ENCODE results near the gene PPIL1. TPM values are rescaled to one million over a fixed set of nuclear protein-coding genes. Genes with fewer than 3 reads are reported as not detected.

PPIL1 gene
- total RNA-seq, 4 donors from 2014 or later = 6.0 to 14.0 (median 6.4) TPM

GRCh38 chr6:36916126-36916525 lies 41.5 kb upstream of the PPIL1 start:
- no peak for TF ChIP-seq POLR2A (IDR thresholded peaks at IDR 0.05)
- TF ChIP-seq, protein P1, sequence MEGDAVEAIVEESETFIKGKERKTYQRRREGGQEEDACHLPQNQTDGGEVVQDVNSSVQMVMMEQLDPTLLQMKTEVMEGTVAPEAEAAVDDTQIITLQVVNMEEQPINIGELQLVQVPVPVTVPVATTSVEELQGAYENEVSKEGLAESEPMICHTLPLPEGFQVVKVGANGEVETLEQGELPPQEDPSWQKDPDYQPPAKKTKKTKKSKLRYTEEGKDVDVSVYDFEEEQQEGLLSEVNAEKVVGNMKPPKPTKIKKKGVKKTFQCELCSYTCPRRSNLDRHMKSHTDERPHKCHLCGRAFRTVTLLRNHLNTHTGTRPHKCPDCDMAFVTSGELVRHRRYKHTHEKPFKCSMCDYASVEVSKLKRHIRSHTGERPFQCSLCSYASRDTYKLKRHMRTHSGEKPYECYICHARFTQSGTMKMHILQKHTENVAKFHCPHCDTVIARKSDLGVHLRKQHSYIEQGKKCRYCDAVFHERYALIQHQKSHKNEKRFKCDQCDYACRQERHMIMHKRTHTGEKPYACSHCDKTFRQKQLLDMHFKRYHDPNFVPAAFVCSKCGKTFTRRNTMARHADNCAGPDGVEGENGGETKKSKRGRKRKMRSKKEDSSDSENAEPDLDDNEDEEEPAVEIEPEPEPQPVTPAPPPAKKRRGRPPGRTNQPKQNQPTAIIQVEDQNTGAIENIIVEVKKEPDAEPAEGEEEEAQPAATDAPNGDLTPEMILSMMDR (IDR thresholded peaks at IDR 0.05) = no peak
- Histone ChIP-seq H3K4me1 (peaks cover 0 to 15% (median 0%) of the 10 kb centered on the region in 4 donors), H3K27ac (no peak overlapping the region)

DNA sequence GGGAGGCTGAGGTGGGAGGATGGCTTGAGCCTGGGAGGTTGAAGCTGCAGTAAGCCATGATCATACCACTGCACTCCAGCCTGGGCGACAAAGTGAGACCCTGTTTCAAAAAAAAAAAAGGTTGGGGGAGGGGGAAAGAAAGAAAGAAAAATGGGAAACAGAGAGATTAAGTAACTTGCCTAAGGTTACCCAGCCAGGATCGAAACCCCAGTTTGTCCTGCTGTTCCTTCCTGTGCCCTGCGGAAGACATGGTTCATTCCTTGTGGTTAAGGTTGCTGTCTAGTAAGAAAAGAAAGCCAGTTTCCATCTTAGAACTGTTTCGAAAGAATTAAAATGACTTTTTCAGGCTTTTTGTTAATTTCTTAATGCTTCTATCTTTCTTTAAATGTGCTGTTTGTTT lies 41.0 kb upstream of the PPIL1 start:
- Histone ChIP-seq H3K4me3 (no peak overlapping the region), H3K27me3 (no peaks in the 10 kb centered on the region), H3K9me3 (no peaks in the 10 kb centered on the region), H3K27ac (no peak overlapping the region), H3K36me3 (peaks cover 0 to 64% (median 0%) of the 10 kb centered on the region in 3 donors), H3K4me1 (peaks cover 0 to 15% (median 0%) of the 10 kb centered on the region in 4 donors)
- no peak for TF ChIP-seq POLR2A (IDR thresholded peaks at IDR 0.05)
- TF ChIP-seq, protein P1 (IDR thresholded peaks at IDR 0.05) = no peak
- no peak for DNase-seq

More at GRCh38 chr6:36916126-36916525, 41.5 kb upstream of the PPIL1 start:
- no peak for DNase-seq
- no peak overlapping the region for H3K4me3 ChIP-seq
- H3K27me3 ChIP-seq = no peaks in the 10 kb centered on the region
- no peaks in the 10 kb centered on the region for H3K9me3 ChIP-seq
- peaks cover 0 to 69% (median 0%) of the 10 kb centered on the region in 3 donors for H3K36me3 ChIP-seq

DNA sequence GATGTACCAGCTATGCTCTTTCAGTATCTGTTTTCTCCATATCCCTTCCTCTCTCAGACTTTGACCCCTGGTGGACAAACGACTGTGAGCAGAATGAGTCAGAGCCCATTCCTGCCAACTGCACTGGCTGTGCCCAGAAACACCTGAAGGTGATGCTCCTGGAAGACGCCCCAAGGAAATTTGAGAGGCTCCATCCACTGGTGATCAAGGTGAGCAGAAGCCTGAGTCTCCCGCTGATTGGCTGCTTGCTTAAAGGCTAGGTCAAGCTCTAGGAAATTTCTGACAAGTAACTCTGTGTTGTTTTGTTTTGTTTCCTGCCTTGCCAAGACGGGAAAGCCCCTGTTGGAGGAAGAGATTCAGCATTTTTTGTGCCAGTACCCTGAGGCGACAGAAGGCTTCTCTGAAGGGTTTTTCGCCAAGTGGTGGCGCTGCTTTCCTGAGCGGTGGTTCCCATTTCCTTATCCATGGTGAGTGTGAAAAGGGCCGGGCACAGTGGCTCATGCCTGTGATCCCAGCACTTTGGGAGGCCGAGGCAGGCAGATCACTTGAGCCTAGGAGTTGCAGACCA lies 39.7 kb upstream of the PPIL1 start:
- Histone ChIP-seq H3K4me3 (no peak overlapping the region), H3K27ac (peak overlapping the region in 2 of 4 donors; percentile 55 to 63), H3K9me3 (no peaks in the 10 kb centered on the region), H3K36me3 (peaks cover 0 to 59% (median 0%) of the 10 kb centered on the region in 3 donors), H3K4me1 (peaks cover 0 to 15% (median 0%) of the 10 kb centered on the region in 4 donors), H3K27me3 (no peaks in the 10 kb centered on the region)
- TF ChIP-seq, protein P1 (IDR thresholded peaks at IDR 0.05) = peak in 4 of 6 experiments; percentile 2 to 37 (median 36)
- TF ChIP-seq POLR2A (IDR thresholded peaks at IDR 0.05) = no peak
- peak in 2 of 3 donors; percentile 69 to 88 for DNase-seq

GRCh38 chr6:36913082-36913481 lies 38.5 kb upstream of the PPIL1 start:
- Histone ChIP-seq H3K4me3 (no peak overlapping the region), H3K36me3 (peaks cover 0 to 48% (median 0%) of the 10 kb centered on the region in 3 donors), H3K27ac (peak overlapping the region; percentile 6 to 63 (median 40)), H3K4me1 (peaks cover 0 to 15% (median 0%) of the 10 kb centered on the region in 4 donors), H3K27me3 (no peaks in the 10 kb centered on the region), H3K9me3 (no peaks in the 10 kb centered on the region)
- TF ChIP-seq, protein P1 (IDR thresholded peaks at IDR 0.05) = no peak
- TF ChIP-seq POLR2A (IDR thresholded peaks at IDR 0.05) = no peak
- DNase-seq = no peak

DNA sequence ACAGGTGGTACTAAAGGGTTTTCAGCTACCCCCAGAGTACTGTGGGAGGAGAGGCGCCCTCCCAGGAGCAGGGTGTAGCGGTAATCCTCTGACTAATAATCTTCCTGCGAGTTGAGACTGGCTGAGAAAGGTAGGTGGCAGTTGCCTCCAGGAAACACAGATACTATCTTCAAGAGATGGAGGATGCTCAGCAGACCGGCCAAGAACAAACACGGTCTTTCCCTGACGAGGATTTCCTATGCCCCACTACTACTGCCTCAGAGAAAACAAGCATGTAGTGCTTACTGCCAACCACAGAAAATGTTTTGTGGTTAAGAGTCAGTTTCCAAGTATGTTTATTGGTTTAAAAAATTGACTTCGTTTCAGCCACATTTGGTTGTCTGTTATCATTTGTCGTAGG lies 38.0 kb upstream of the PPIL1 start:
- H3K4me3 ChIP-seq = no peak overlapping the region
- peak in 1 of 3 donors; percentile 59 for DNase-seq
- H3K36me3 ChIP-seq = peaks cover 0 to 43% (median 0%) of the 10 kb centered on the region in 3 donors
- peak overlapping the region in 3 of 4 donors; percentile 40 to 63 (median 62) for H3K27ac ChIP-seq
- H3K9me3 ChIP-seq = no peaks in the 10 kb centered on the region
- peaks cover 0 to 15% (median 0%) of the 10 kb centered on the region in 4 donors for H3K4me1 ChIP-seq
- no peaks in the 10 kb centered on the region for H3K27me3 ChIP-seq
- TF ChIP-seq, protein P1 (IDR thresholded peaks at IDR 0.05) = no peak
- no peak for TF ChIP-seq POLR2A (IDR thresholded peaks at IDR 0.05)

Measured in Peyer's patch (tissue), 4 donors.